NCI-H2171 (cell line): ENCODE results near the gene SGCA.
A peak's percentile ranks its signal among the peaks of the same experiment; 100 is the strongest.

Source experiments
- DNase-seq: peaks from one replicate; lab custom pipeline; 2025; lab: John Stamatoyannopoulos, UW

Gene SGCA

GRCh38 chr17:50194934-50195865 lies 29.4 kb downstream of the SGCA start:
- DNase-seq = no peak

GRCh38 chr17:50196036-50196435 lies 30.2 kb downstream of the SGCA start:
- no peak for DNase-seq

- DNase-seq = no peak
These were observed 31.0 kb downstream of the SGCA start for GRCh38 chr17:50196826-50197225.

GRCh38 chr17:50198026-50198669 lies 32.3 kb downstream of the SGCA start:
- no peak for DNase-seq

- DNase-seq = no peak
These were observed 33.5 kb downstream of the SGCA start for GRCh38 chr17:50199211-50199802.

- DNase-seq = peak; percentile 87
These were observed 34.1 kb downstream of the SGCA start for GRCh38 chr17:50199803-50200456.

- DNase-seq = peak; percentile 74
These were observed 34.9 kb downstream of the SGCA start for GRCh38 chr17:50200457-50201275.

GRCh38 chr17:50201276-50201854 lies 35.6 kb downstream of the SGCA start, which contains the start of gene COL1A1:
Gene COL1A1 (minus strand): TSS chr17:50201631. CDS start chr17:50201513, 118 bp downstream.
- DNase-seq = no peak

- DNase-seq = no peak
These were observed 37.3 kb downstream of the SGCA start for GRCh38 chr17:50203086-50203485.

GRCh38 chr17:50203604-50204345 lies 38.0 kb downstream of the SGCA start:
- DNase-seq = no peak

- no peak for DNase-seq
These were observed 38.6 kb downstream of the SGCA start for GRCh38 chr17:50204431-50204830.

- no peak for DNase-seq
These were observed 39.5 kb downstream of the SGCA start for GRCh38 chr17:50205111-50205962.

- DNase-seq = no peak
These were observed 40.2 kb downstream of the SGCA start for GRCh38 chr17:50205963-50206505.

- peak; percentile 42 for DNase-seq
These were observed 40.9 kb downstream of the SGCA start for GRCh38 chr17:50206604-50207293.

GRCh38 chr17:50207315-50207714 lies 41.5 kb downstream of the SGCA start:
- no peak for DNase-seq

GRCh38 chr17:50207792-50208567 lies 42.2 kb downstream of the SGCA start:
- DNase-seq = no peak

- DNase-seq = no peak
These were observed 42.8 kb downstream of the SGCA start for GRCh38 chr17:50208611-50209061.

- DNase-seq = no peak
These were observed 43.3 kb downstream of the SGCA start for GRCh38 chr17:50209133-50209471.
